Ureter (tissue), 1 donor: ENCODE data around the gene SPOCK1. TPM values are rescaled to one million over a fixed set of nuclear protein-coding genes. Genes with fewer than 3 reads are reported as not detected.
"Not testable (repeated sequence)": the region's sequence is repeated elsewhere in the genome, so short reads cannot be mapped to it uniquely, and the experiment has no call there.

Experiments
- DNase-seq: peaks from one replicate; pipeline ENCODE4 v3.0.0-alpha.2; 2020; ENCODE audit warnings: low spot score
- total RNA-seq: library from RNA; stranded (reverse); gene quantifications from one replicate; pipeline ENCODE4 v1.2.4, GENCODE V29; 2023
- donor health status: DM: yes; HTN: yes; CAD: no.

SPOCK1 gene
- 15.6 TPM for total RNA-seq

DNA sequence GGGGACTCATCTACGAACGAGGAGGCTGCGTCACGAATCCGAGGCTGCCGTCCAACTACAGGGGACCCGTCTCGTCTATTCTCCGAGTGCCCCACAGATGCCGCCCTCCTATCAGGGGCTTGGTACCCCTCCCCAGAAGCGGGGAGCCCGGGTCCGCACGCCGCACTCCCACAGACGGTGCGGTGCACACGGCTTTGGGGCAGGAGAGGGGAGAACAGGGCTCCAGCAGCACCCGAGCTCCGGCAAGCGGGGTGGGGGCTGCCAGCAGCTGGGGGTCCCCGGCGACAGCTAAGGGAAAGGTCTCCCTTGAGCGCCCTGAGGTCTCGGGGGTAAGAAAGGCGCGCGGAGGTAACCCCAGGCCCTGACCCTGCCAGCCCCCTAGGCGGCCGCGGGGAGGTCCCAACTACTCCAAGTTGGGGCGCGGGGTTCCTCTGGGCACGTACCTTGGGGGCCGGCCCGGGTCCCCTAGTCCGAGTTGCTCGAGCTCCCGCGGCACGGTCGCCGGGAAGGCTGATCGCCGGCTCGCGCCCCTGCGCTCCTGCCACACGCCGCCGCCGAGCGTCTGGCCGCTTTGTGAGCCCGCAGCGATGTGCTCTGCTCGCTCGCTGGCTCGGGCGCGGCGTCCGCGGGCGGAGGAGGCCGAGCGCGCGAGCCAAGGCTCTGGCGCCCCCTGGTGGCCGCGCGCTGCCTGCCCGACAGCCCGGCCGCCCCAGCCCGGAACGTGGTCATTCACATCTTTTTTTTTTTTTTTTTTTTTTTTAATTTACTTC, at the start of gene SPOCK1:
SPOCK1 (minus strand) TSS at position 591 of the 770 bp plus-strand sequence.
- peak; percentile 61 for DNase-seq

DNA sequence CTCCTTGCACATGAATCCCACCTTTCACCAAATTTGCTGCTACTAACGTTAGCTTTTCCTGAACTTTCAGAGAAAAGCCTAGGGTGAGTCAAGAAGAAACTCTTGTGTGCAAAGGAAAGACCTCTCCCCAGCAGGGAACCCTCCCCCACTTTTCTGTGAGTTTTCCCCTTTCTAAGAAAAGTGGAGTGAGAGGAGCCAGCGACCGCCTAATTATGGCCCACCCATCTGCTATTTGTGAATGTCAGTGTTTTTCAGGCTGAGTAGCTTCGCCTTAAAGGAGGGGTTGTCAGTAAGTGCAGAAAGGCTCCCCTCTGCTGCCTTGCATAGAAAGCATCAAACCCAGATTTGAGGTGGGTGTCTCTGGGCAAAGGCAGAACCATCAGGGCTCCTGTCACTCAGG, 46.8 kb upstream of the SPOCK1 start:
- no peak for DNase-seq

DNA sequence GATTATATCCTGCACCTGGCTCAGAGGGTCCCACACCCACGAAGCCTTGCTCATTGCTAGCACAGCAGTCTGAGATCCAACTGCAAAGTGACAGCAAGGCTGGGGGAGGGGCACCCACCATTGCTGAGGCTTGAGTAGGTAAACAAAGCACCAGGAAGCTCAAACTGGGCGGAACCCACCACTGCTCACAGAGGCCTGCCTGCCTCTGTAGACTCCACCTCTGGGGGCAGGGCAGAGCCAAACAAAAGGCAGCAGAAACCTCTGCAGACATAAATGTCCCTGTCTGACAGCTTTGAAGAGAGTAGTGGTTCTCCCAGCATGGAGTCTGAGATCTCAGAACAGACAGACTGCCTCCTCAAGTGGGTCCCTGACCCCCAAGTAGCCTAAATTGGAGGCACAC, 36.3 kb upstream of the SPOCK1 start:
- DNase-seq, result not testable (repeated sequence)

DNA sequence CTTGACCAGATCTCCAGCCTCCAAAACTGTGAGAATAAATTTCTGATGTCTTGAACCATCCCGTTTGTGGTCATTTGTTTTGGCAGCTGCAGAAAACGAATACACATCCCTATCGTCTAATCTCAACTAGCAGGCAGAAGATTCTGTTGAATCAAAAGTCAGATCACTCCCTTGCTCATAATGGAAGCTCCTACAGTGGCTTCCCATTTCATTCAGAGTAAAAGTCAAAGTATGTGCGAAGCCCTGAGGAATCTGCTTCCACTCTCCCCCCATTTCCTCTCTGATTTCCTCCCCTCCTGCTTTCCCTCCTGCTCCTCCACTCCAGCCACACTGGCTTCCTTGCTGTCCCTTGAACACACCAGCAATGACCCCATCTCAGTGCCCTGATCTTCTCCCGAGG, 34.8 kb upstream of the SPOCK1 start:
- no peak for DNase-seq

GRCh38 chr5:137531266-137531665, 32.1 kb upstream of the SPOCK1 start:
- no peak for DNase-seq

GRCh38 chr5:137521246-137521645, 22.1 kb upstream of the SPOCK1 start:
- DNase-seq, result no peak

DNA sequence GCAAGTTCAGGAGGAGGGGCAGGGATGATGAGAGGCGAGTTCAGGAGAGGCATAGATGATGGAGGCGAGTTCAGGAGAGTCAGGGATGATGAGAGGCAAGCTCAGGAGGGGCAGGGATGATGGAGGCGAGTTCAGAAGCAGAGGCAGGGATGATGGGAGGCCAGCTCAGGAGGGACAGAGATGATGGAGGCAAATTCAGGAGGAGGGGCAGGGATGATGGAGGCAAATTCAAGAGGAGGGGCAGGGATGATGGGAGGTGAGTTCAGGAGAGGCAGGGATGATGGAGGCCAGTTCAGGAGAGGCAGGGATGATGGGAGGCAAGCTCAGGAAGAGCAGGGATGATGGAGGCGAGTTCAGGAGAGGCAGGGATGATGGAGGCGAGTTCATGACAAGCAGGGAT, 17.8 kb upstream of the SPOCK1 start:
- no peak for DNase-seq

DNA sequence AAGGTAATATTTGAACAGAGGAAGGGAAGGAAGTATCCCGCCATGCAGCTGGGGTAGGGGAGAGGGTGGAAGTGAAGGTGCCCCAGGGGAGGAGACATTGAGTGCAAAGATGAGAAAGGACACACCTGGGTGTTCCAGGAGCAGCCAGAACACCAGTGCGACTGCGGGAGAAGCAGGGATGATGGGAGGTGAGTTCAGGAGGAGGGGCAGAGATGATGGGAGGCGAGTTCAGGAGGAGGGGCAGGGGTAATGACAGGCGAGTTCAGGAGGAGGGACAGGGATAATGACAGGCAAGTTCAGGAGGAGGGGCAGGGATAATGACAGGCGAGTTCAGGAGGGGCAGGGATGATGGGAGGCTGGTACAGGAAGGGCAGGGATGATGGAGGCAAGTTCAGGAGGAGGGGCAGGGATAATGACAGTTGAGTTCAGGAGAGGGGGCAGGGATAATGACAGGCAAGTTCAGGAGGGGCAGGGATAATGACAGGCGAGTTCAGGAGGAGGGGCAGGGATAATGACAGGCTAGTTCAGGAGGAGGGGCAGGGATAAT, 17.2 kb upstream of the SPOCK1 start:
- DNase-seq, result no peak

- DNase-seq, result no peak
Measured at GRCh38 chr5:137515238-137515637, 16.1 kb upstream of the SPOCK1 start.

- no peak for DNase-seq
Measured at GRCh38 chr5:137510671-137511070, 11.5 kb upstream of the SPOCK1 start.

DNA sequence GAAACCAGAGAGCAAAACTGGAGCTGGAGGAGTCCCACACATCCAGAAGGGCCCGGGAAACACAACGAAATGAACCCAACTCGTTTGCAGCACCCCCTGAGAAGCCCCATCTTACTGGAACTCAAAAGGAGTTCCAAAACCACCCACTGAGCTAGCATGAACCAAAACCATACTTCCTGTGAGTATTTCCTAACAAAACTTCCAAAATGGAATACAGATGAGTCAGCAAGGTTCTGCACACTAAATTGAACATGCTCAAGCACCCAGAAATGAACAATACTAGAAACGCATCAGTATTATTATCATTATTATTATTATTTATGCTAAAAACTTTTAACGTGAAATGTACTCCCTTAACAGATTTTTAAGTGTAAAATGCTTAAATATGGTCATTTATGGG, 8.0 kb upstream of the SPOCK1 start:
- no peak for DNase-seq

DNA sequence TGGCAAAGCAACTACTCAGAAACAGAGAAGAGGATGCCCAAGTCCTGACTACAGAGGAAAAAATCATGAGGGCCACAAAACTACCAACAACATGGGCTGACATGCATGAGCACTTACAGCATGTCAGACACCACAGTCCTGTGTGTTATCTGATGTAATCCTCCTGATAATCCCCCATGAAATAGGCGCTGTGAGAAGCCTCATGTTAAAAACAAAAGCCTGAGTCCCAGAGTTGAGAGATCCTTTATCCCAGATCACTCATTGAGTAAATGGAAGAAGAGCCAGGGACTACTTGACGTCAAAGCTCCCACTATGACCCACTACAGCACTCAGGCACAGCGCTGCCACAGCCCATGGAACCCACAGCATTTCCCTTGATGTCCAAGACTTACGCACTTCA, 7.2 kb upstream of the SPOCK1 start:
- no peak for DNase-seq

DNA sequence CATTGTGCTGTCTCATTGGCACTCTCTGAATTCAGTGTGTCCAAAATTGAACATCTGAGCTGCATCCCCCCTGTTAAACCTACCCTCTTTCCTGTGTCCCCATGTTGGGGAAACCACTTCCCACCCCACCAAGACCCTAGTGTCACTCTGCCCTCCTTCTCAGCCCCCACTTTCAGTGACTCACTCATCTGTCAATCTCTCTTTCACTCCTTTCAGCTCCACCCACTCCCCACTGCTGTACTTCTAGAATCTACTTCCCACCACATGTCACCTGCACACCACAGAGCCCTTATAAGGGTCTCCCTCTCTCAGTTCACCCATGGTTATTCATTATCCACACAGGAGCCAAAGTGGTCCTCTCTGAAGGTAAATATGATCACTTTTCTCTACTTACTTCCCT, 5.8 kb upstream of the SPOCK1 start:
- no peak for DNase-seq

DNA sequence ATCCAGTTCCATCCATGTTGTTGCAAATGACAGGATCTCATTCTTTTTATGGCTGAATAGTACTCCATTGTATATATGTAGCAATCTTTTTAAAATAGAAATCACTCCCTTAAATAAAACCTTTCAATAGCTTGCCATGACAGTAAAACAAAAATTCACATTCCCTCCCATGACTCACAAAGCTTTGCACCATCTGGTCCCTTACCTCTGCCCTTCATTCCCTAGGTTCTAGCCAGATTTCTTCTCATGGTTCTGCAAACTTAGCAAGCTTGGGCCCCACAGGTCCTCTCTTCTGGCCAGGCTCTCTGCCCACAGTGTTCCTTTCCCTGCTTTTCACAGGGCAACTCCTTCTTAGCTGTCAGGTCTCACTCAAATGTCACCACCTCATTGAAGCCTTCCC, 4.3 kb upstream of the SPOCK1 start:
- no peak for DNase-seq

DNA sequence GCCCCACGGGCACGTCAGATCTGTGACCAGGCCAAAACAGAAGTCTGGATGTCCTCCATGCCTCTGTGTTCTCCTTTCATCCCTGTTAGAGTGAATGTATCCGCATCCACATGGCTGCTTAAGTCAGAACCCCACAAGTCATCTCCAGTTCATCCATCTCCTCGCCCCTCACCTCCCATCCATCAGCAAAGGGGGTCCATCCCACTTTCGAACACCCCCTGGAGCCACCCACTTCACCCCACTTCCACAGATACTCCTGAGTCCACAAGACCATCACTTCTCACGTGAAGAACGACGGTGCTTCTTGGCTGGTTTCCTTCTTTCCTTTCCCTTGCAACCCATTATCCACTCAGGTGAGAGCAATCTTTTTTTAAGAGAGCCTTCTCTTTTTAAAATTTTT, 3.5 kb upstream of the SPOCK1 start:
- DNase-seq, result no peak

DNA sequence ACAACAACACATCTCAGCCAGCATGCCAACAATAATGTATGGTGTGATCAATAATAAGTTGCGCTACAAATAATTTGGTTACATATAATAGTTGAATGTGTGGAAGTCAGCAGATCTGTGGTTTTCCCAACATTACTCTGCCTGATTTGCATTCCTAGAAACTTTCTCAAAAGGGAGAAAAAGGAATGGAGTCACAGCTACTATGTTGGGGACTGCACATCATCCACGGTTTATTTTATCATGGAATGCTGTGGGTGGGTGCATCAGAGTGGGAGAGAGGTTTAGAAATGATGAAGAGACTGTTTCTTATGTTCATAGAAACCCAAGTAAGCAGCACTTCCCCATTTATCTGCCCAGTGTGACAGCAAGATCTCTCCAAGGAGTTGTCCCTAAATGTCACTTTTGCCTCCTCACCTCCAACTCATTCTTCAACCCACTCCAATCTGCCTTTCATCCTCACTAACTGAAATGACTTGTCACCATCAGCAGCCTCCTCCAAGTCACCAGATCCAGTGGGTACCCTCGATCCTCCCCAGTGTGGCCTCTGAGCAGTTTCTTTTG, 2.8 kb upstream of the SPOCK1 start:
- no peak for DNase-seq

GRCh38 chr5:137501226-137501625, 2.1 kb upstream of the SPOCK1 start:
- no peak for DNase-seq

DNA sequence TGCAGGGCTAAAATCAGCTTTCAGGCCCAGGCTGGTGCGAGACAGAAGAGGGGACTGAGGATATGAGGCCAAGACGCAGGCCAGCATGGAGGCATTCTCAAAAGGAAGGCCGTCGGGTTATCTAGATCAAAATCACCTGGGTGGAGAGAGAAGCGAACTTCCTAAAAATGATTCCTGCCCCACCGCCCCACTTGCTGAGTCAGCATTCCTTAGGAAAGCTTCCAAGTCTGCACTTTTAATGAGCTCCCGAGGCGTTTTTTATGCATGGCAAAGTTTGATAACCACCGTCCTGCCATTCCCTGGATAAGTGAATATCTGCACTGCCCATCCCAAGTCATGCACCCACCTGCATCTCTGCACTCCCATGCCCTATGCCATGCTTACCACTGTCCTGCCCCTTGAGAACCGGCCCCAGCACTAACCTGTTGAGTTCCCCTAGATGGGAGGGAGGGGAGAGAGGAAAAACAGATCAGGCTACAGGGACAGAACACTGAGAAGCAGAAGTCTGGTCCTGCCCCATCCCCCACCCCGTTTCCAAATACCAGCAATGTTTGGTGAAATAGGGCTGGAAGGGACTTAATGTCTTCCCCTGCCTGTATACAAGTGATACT, 1.6 kb upstream of the SPOCK1 start:
- no peak for DNase-seq

GRCh38 chr5:137499506-137499847, 351 bp upstream of the SPOCK1 start:
- DNase-seq, result not testable (repeated sequence)

GRCh38 chr5:137498301-137498735, 808 bp downstream of the SPOCK1 start:
- no peak for DNase-seq

DNA sequence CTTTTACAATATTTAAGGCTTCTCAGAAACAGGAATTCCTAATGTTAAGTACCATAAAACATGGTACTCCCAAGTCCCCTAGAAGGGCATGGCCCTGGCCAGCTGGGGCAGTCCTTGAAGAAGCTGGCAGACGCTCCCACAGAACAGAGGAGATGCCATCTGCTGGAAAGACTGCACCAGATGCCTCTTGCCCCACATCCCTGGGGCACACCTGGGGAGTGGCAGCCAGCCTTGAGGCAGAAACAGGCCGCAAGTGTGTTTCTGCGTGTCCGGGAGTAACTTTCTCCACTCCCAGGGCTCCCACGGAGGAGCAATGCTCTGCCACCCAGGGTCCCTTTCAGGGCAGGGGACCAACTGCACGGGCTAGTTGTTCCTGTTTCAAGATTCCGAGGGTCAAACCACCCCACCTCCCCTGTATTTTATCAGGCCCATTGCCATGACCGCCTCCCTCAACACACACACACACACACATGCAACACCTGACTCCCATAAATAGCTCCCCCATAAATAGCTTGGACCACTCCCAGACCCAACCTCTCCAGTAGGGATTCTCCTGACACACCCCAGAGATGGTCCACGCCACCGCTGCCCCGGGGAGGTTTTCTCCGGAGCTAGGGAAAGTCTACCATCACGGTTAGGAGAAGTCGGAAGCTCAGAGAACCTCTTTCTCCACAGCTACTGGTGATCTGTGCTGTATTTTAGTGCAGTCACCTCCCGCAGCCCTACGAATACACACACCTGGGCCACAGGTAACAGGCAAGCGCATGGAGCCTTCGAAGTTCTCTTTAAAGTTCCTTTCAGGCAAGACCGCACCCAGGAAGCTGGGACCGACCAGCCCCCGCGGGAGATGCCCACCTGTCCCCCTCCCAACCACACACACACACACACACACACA, 1.5 kb downstream of the SPOCK1 start:
- peak; percentile 55 for DNase-seq

DNA sequence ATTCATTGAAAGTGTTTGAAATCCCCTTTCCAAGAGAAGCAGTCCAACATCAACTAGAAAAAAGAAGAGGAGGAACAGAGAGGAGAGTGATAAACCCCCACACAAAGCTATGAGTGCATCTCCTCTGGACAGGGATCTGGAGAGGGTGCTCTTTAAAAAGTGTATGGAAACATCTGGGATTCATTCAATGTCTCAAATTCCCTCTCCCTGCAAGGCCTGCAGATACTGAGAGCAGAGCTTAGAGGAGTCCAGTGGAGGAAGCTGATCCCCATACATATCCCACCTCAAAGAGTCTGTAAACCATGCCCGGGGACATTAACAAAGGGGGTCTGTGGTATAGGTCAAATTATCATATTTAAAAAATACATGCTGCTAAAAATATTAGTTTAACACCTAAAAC, 2.2 kb downstream of the SPOCK1 start:
- DNase-seq, result no peak
